Ectodermal cell (in vitro differentiated cells): ENCODE results near the gene SELENOT.

Experiments
- H3K27ac ChIP-seq: 2 replicates; pipeline ENCODE4 v1.7.0; 2013; ENCODE audit warnings: mild to moderate bottlenecking, low read depth, low read length; ENCODE audit not compliant: insufficient read depth, poor library complexity, severe bottlenecking
- H3K27me3 ChIP-seq: 2 replicates; pipeline ENCODE4 v1.7.0; 2013; ENCODE audit warnings: mild to moderate bottlenecking, low read length; ENCODE audit not compliant: insufficient read depth, control insufficient read depth, poor library complexity, severe bottlenecking
- H3K36me3 ChIP-seq: one replicate; pipeline ENCODE4 v1.7.0; 2013; ENCODE audit warnings: low read length; ENCODE audit not compliant: control insufficient read depth, insufficient read depth
- H3K4me1 ChIP-seq: one replicate; pipeline ENCODE4 v1.7.0; 2013; ENCODE audit warnings: low read length; ENCODE audit not compliant: control insufficient read depth, insufficient read depth
- H3K4me3 ChIP-seq: 2 replicates; pipeline ENCODE4 v1.7.0; 2013; ENCODE audit warnings: low read depth, low read length, control low read depth; ENCODE audit not compliant: insufficient read depth
- H3K9me3 ChIP-seq: 2 replicates; pipeline ENCODE4 v1.7.0; 2013; ENCODE audit warnings: mild to moderate bottlenecking, low read length, moderate library complexity; ENCODE audit not compliant: control insufficient read depth
- WGBS, 2 experiments: methylation state at CpG; one replicate each; pipeline ENCODE4 v1.1.7; 2013; ENCODE audit warnings: missing lambda C conversion rate in 2 of 2; 5-methylcytosine and 5-hydroxymethylcytosine counted together

SELENOT gene

DNA sequence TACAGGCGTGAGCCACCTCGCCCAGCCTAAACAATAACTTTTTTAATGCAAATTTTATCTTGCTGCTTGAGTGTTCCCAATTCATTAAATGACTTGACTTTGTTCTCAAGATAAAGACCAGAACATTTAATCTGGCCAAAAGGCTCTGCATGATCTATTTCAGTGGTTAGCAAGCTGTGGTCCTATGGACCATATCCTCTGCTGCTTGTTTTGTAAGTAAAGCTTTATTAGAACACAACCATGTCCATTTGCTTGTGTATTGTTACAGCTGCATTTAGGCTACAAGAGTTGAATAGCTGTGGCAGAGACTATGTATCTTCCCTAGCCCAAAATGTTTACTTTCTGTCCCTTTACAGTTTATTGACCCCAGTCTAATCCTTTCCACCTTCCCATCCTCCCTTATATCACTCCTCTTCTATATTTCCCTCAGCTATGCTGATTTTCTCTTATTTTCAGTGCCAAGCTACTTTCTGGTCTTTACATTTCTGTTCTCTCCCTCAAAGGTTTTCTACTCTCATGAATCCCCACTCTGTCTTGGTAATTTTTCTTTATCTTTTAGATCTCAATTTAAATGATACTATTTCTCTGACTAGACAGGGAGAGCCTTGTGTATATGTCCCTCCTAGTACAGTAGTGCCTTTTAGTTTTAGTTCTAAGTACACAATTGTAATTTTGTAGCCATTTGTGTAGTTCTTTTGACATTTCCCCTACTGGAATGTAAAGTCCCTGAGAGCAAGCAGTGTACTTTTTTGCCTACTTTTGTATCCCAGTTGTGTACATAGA, 23.2 kb downstream of the SELENOT start:
- no peak overlapping the region for H3K27ac ChIP-seq
- peaks cover 12% of the 10 kb centered on the region for H3K36me3 ChIP-seq
- H3K4me1 ChIP-seq, result no peaks in the 10 kb centered on the region
- no peaks in the 10 kb centered on the region for H3K27me3 ChIP-seq
- no peaks in the 10 kb centered on the region for H3K9me3 ChIP-seq
- WGBS, 2 experiments, result 83 to 84% methylated on average over 2 of the region's 2 CpGs
- H3K4me3 ChIP-seq, result no peak overlapping the region

DNA sequence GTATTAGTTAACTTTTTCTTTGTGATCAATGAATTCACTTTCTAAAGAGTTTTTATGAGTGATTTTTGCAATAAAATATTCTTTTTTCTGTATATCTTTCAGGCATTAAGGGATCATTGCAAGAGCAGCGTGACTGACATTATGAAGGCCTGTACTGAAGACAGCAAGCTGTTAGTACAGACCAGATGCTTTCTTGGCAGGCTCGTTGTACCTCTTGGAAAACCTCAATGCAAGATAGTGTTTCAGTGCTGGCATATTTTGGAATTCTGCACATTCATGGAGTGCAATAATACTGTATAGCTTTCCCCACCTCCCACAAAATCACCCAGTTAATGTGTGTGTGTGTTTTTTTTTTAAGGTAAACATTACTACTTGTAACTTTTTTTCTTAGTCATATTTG, 24.4 kb downstream of the SELENOT start:
- H3K4me3 ChIP-seq, result no peak overlapping the region
- no peak overlapping the region for H3K27ac ChIP-seq
- no peaks in the 10 kb centered on the region for H3K9me3 ChIP-seq
- no peaks in the 10 kb centered on the region for H3K4me1 ChIP-seq
- no peaks in the 10 kb centered on the region for H3K27me3 ChIP-seq
- WGBS, 2 experiments, result 95 to 96% methylated on average over 2 of the region's 2 CpGs
- H3K36me3 ChIP-seq, result peaks cover 12% of the 10 kb centered on the region

DNA sequence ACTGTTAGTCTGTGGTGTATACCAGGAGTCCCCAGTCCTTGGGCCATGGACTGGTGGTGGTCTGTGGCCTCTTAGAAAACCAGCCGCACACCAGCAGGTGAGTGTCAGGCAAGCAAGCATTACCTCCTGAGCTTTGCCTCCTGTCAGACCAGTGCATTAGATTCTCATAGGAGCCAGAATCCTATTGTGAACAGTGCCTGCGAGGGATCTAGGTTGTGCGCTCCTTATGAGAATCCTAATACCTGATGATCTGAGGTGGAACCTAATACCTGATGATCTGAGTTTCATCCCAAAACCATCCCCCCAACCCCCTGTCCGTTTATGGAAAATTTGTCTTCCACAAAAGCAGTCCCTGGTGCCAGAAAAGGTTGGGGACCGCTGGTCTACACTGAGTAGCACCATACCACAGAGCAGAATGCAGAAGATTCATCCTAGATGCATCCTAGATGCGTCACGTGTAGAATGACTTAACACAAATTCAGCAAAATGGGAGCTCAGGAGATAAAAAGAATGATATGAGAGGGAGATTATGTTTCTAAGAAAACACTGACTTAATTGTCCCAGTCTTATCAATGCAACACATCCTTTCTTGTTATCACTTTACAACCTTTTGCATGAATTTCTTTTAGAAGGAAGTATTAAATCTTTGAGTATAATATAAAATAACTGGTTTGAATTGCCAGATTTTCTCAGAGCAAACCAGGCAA, 28.5 kb downstream of the SELENOT start:
- Histone ChIP-seq H3K36me3 (peaks cover 4% of the 10 kb centered on the region), H3K27ac (no peak overlapping the region), H3K27me3 (no peaks in the 10 kb centered on the region), H3K9me3 (no peaks in the 10 kb centered on the region), H3K4me1 (peaks cover 5% of the 10 kb centered on the region), H3K4me3 (no peak overlapping the region)
- WGBS, 2 experiments, result 93 to 94% methylated on average over 7 of the region's 7 CpGs

DNA sequence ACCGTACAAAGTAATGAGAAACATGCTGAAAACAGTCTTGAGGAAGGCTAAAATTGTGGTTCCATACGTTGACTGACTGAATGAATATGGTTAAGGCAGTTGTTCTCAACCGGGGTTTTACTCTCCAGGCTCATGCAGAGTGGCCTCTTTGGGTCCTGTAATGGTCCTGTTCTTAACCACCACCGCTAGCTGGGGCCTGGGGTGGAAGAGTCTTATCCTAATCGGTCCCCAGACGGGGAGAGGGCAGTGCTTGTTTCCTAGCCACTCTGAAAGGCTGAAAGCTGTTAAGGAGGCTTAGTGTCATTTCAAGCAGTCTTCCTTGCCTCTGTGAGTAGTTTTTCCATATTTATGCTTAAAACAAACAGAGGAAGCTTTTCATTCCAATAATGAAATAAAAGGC, 32.0 kb downstream of the SELENOT start:
- Histone ChIP-seq H3K4me1 (peaks cover 5% of the 10 kb centered on the region), H3K4me3 (no peak overlapping the region), H3K27ac (no peak overlapping the region), H3K9me3 (no peaks in the 10 kb centered on the region), H3K36me3 (no peaks in the 10 kb centered on the region), H3K27me3 (no peaks in the 10 kb centered on the region)
- 72 to 82% methylated on average over 6 of the region's 6 CpGs for WGBS, 2 experiments

GRCh38 chr3:150635526-150635925, 32.4 kb downstream of the SELENOT start:
- Histone ChIP-seq H3K36me3 (no peaks in the 10 kb centered on the region), H3K27me3 (no peaks in the 10 kb centered on the region), H3K4me1 (peaks cover 5% of the 10 kb centered on the region), H3K9me3 (no peaks in the 10 kb centered on the region), H3K4me3 (no peak overlapping the region), H3K27ac (no peak overlapping the region)
- WGBS, 2 experiments, result 89 to 93% methylated on average over 1 of the region's 1 CpG

- Histone ChIP-seq H3K4me3 (no peak overlapping the region), H3K27me3 (no peaks in the 10 kb centered on the region), H3K36me3 (no peaks in the 10 kb centered on the region), H3K9me3 (no peaks in the 10 kb centered on the region), H3K27ac (no peak overlapping the region), H3K4me1 (peaks cover 5% of the 10 kb centered on the region)
- 90 to 94% methylated on average over 4 of the region's 5 CpGs for WGBS, 2 experiments
These were observed 33.1 kb downstream of the SELENOT start for GRCh38 chr3:150636258-150636657.

- Histone ChIP-seq H3K27me3 (no peaks in the 10 kb centered on the region), H3K27ac (no peak overlapping the region), H3K4me1 (peaks cover 5% of the 10 kb centered on the region), H3K36me3 (no peaks in the 10 kb centered on the region), H3K4me3 (no peak overlapping the region), H3K9me3 (no peaks in the 10 kb centered on the region)
- 53 to 62% methylated on average over 3 to 4 of the region's 5 CpGs for WGBS, 2 experiments
These were observed 36.1 kb downstream of the SELENOT start for GRCh38 chr3:150639262-150639661.

DNA sequence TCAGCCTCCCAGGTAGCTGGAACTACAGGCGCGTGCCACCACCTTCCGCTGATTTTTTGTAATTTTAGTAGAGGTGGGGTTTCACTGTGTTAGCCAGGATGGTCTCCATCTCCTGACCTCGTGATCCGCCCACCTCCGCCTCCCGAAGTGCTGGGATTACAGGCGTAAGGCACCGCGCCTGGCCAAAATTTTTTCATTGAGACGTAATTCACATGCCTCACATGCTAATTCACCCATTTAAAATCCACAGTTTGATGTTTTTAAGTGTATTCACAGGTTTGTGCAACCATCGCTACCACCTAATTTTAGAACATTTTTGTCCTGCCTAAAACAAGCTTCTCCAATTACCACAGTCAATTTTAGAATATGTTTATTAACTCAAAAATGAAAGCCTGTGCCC, 37.1 kb downstream of the SELENOT start:
- Histone ChIP-seq H3K27me3 (no peaks in the 10 kb centered on the region), H3K4me1 (peaks cover 3% of the 10 kb centered on the region), H3K27ac (no peak overlapping the region), H3K4me3 (no peak overlapping the region), H3K9me3 (no peaks in the 10 kb centered on the region), H3K36me3 (no peaks in the 10 kb centered on the region)
- WGBS, 2 experiments, result 94% methylated on average over 12 of the region's 12 CpGs

GRCh38 chr3:150653110-150653561, 50.0 kb downstream of the SELENOT start:
- H3K36me3 ChIP-seq, result no peaks in the 10 kb centered on the region
- 93 to 95% methylated on average over 3 to 4 of the region's 4 CpGs for WGBS, 2 experiments
- no peak overlapping the region for H3K27ac ChIP-seq

GRCh38 chr3:150656316-150656715, 53.2 kb downstream of the SELENOT start:
- H3K9me3 ChIP-seq, result no peaks in the 10 kb centered on the region
- 90 to 93% methylated on average over 4 of the region's 4 CpGs for WGBS, 2 experiments

More at GRCh38 chr3:150653110-150653561, 50.0 kb downstream of the SELENOT start:
- Histone ChIP-seq H3K4me3 (no peak overlapping the region), H3K27me3 (no peaks in the 10 kb centered on the region), H3K9me3 (no peaks in the 10 kb centered on the region), H3K4me1 (no peaks in the 10 kb centered on the region)

More at GRCh38 chr3:150656316-150656715, 53.2 kb downstream of the SELENOT start:
- Histone ChIP-seq H3K4me1 (no peaks in the 10 kb centered on the region), H3K27ac (no peak overlapping the region), H3K36me3 (no peaks in the 10 kb centered on the region), H3K4me3 (no peak overlapping the region), H3K27me3 (no peaks in the 10 kb centered on the region)
